Calu3 (cell line): Measurements from ENCODE around the gene USH2A. TPM values are rescaled to one million over a fixed set of nuclear protein-coding genes. Genes with fewer than 3 reads are reported as not detected.

ENCODE experiments used
- BruUV-seq: library from RNA; stranded (reverse); fragments of 400-500 nt; replicated peaks from 2 replicates; lab custom pipeline; 2021; lab: Mats Ljungman, UMichigan
- CTCF ChIA-PET: fragments of 300-600 bp; sonication (Branson Sonifier 250); formaldehyde crosslinking; loops from one replicate; lab custom pipeline; 2022; ENCODE audit warnings: antibody characterized with exemption; lab: Charles Lee
- DNase-seq: peaks from one replicate; pipeline ENCODE4 v3.0.0; 2022
- H3K27ac Mint-ChIP-seq: one replicate; pipeline ENCODE4 v1.8.0; 2022; ENCODE audit warnings: mixed read lengths; ENCODE audit not compliant: unreplicated experiment
- H3K27me3 Mint-ChIP-seq: one replicate; pipeline ENCODE4 v1.8.0; 2022; ENCODE audit warnings: mixed read lengths; ENCODE audit not compliant: unreplicated experiment
- H3K36me3 Mint-ChIP-seq: one replicate; pipeline ENCODE4 v1.8.0; 2022; ENCODE audit warnings: mild to moderate bottlenecking, moderate library complexity, mixed read lengths; ENCODE audit not compliant: insufficient read depth, unreplicated experiment
- H3K4me1 Mint-ChIP-seq: one replicate; pipeline ENCODE4 v1.8.0; 2022; ENCODE audit warnings: mild to moderate bottlenecking, low read depth, mixed read lengths; ENCODE audit not compliant: unreplicated experiment
- H3K4me3 Mint-ChIP-seq: one replicate; pipeline ENCODE4 v1.8.0; 2022; ENCODE audit warnings: mild to moderate bottlenecking, low read depth, moderate library complexity, mixed read lengths; ENCODE audit not compliant: unreplicated experiment
- H3K9me3 Mint-ChIP-seq: one replicate; pipeline ENCODE4 v1.8.0; 2022; ENCODE audit warnings: low read depth, mixed read lengths; ENCODE audit not compliant: unreplicated experiment
- intact Hi-C: fragments of 100-400 bp; cut with micrococcal nuclease; formaldehyde crosslinking; loops from one replicate; pipeline ENCODE4 v1.10.0; 2022; ENCODE audit not compliant: unreplicated experiment
- total RNA-seq: library from RNA; stranded (reverse); gene quantifications from 2 replicates; pipeline ENCODE4 v1.2.3, GENCODE V29; 2022
- TF ChIP-seq, protein P1 (sequence below): fragments of 200-600 bp; IDR thresholded peaks from one replicate; pipeline ENCODE4 v1.8.0; 2022; ENCODE audit warnings: antibody characterized with exemption; ENCODE audit not compliant: unreplicated experiment

USH2A gene
- total RNA-seq, 1 experiment from 2014 or later, result not detected

DNA sequence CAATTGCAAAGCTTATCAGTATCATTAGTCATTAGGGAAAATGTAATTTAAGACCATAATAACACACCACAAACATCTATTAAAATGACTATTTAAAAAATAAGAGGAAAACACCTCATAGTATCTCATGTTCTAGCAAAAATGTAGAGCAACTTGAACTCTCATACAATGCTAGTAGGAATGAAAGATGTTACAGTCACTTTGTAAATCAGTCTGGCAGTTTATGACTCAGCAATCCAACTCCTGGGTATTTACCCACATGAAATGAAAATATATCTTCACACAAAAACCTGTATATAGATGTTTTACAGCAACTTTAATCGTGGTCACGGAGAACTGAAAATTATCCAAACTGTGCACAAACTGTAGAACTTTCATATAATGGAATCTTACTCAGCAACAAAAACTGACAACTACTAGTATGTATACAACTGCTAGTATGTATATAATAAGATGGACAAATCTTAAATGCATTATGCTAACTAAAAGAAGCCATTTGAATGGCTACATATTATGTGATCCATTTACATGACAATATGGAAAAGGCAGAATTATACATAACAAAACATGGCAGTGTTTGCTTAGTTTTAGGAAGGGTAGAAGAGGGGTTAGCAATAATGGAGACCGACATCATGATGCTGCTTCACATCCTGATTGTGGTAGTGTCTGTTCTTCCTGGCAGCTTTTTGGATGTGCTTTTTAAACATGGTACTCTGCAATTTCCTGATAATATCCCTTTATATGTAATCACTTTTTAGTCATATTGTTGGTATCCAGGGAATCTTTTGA is 589.1 kb downstream of the USH2A start:
- no peak for DNase-seq
- no peak overlapping the region for H3K27ac Mint-ChIP-seq
- CTCF ChIA-PET, result no interaction called here
- no peaks in the 10 kb centered on the region for H3K36me3 Mint-ChIP-seq
- no TSS peak for BruUV-seq
- H3K4me1 Mint-ChIP-seq, result no peaks in the 10 kb centered on the region
- no peak overlapping the region for H3K4me3 Mint-ChIP-seq
- TF ChIP-seq, protein P1, sequence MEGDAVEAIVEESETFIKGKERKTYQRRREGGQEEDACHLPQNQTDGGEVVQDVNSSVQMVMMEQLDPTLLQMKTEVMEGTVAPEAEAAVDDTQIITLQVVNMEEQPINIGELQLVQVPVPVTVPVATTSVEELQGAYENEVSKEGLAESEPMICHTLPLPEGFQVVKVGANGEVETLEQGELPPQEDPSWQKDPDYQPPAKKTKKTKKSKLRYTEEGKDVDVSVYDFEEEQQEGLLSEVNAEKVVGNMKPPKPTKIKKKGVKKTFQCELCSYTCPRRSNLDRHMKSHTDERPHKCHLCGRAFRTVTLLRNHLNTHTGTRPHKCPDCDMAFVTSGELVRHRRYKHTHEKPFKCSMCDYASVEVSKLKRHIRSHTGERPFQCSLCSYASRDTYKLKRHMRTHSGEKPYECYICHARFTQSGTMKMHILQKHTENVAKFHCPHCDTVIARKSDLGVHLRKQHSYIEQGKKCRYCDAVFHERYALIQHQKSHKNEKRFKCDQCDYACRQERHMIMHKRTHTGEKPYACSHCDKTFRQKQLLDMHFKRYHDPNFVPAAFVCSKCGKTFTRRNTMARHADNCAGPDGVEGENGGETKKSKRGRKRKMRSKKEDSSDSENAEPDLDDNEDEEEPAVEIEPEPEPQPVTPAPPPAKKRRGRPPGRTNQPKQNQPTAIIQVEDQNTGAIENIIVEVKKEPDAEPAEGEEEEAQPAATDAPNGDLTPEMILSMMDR, result no peak
- intact Hi-C loops, result no loop called here
- no peaks in the 10 kb centered on the region for H3K9me3 Mint-ChIP-seq
- H3K27me3 Mint-ChIP-seq, result no peaks in the 10 kb centered on the region

GRCh38 chr1:215830226-215830810 is 592.9 kb downstream of the USH2A start:
- Mint-ChIP-seq H3K27me3 (no peaks in the 10 kb centered on the region), H3K4me1 (no peaks in the 10 kb centered on the region), H3K4me3 (no peak overlapping the region), H3K27ac (no peak overlapping the region), H3K36me3 (no peaks in the 10 kb centered on the region), H3K9me3 (no peaks in the 10 kb centered on the region)
- DNase-seq, result no peak
- TF ChIP-seq, protein P1, result no peak
- CTCF ChIA-PET, result interaction anchor here (1.1 kb wide), 1 partner anchor 391 kb away, joined by 3 read pairs; no protein-coding TSS in a partner anchor
- intact Hi-C loops, result no loop called here
- BruUV-seq, result no TSS peak

DNA sequence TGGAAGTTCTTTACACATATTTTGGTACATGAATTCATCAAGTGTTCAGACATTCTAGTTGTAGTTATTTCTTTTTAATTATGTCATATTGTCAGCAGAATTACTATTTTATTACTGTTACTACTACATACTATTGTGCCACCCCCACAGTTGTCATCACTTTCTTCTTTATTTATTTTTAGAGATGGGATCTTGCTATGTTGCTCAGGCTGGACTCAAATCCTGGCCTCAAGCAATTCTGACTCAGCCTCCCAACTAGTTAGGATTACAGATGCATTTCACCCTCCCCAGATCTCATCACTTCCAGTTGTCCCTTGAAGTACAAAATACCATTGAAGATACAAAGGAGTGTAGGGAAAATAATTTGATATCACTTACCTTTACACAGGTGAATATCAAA is 598.2 kb downstream of the USH2A start:
- Mint-ChIP-seq H3K27ac (no peak overlapping the region), H3K27me3 (no peaks in the 10 kb centered on the region)
- CTCF ChIA-PET, result no interaction called here

GRCh38 chr1:215824245-215824644 is 599.0 kb downstream of the USH2A start:
- no peaks in the 10 kb centered on the region for H3K27me3 Mint-ChIP-seq
- no peak overlapping the region for H3K27ac Mint-ChIP-seq
- no peaks in the 10 kb centered on the region for H3K4me1 Mint-ChIP-seq
- no peaks in the 10 kb centered on the region for H3K36me3 Mint-ChIP-seq
- CTCF ChIA-PET, result no interaction called here
- DNase-seq, result peak; percentile 21
- intact Hi-C loops, result loop anchor here (1.0 to 5.0 kb wide), 5 partner anchors 142 to 919 kb away; no protein-coding TSS in a partner anchor
- no peak overlapping the region for H3K4me3 Mint-ChIP-seq
- no TSS peak for BruUV-seq
- TF ChIP-seq, protein P1, result peak; percentile 57
- H3K9me3 Mint-ChIP-seq, result no peaks in the 10 kb centered on the region

More for the DNA sequence above, 598.2 kb downstream of the USH2A start:
- no peak for DNase-seq
- intact Hi-C loops, result loop anchor here (2.0 kb wide), 1 partner anchor 918 kb away; no protein-coding TSS in a partner anchor
- H3K9me3 Mint-ChIP-seq, result no peaks in the 10 kb centered on the region
- no peak overlapping the region for H3K4me3 Mint-ChIP-seq
- no peaks in the 10 kb centered on the region for H3K4me1 Mint-ChIP-seq
- no peaks in the 10 kb centered on the region for H3K36me3 Mint-ChIP-seq
- BruUV-seq, result no TSS peak
- TF ChIP-seq, protein P1, result no peak
